ENCODE measurements around the gene GATA6. TPM values are rescaled to one million over a fixed set of nuclear protein-coding genes. Genes with fewer than 3 reads are reported as not detected.

The GATA6 gene
- polyA plus RNA-seq, 1 of the 3 experiments (the other 2 are of a cell fraction): not detected

DNA sequence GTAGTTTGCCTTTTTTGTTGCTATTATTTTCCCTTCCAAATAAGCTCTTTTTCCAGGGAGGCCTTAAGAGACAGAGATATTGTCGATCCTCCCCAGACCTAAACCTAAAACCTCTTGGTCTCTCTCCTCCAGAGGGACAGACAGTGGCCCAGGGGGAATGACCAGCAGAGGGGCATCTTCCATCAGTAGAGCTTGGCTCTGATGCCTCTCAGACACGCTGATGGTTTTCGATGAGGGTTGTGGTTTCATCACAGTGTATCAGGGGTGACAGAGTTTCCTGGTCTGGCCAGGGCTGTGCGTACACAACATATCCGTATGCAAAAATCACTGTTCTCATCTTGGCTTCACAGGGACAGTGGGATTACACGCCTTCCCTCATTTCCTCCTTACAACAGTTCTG lies 68.6 kb downstream of the GATA6 start:
- Histone ChIP-seq H3K9me3 (no peaks in the 10 kb centered on the region), H4K20me1 (ENCODE audit: insufficient read depth) (no peaks in the 10 kb centered on the region), H2AFZ (ENCODE audit: low read depth) (no peak overlapping the region), H3K4me3 (ENCODE audit: low read depth in 2 of 2, low read length in 1 of 2) (no peak overlapping the region), H3K36me3 (replicated peaks in 1 of 2; ENCODE audit: control insufficient read depth in 1 of 2, insufficient read depth in 2 of 2, low read length in 1 of 2) (no peaks in the 10 kb centered on the region), H3K9ac (no peak overlapping the region), H3K27me3 (ENCODE audit: insufficient read depth) (peaks cover 25% of the 10 kb centered on the region), H3K9me2 (no peaks in the 10 kb centered on the region), H3K4me1 (ENCODE audit: control insufficient read depth in 1 of 2, insufficient read depth in 2 of 2, low read depth in 1 of 2, low read length in 1 of 2) (no peaks in the 10 kb centered on the region), H3F3A (replicated peaks; ENCODE audit: insufficient read depth) (no peaks in the 10 kb centered on the region), H3K27ac (ENCODE audit: low read depth in 2 of 2, low read length in 1 of 2) (no peak overlapping the region), H3K4me2 (no peak overlapping the region), H3K79me2 (ENCODE audit: insufficient read depth) (no peaks in the 10 kb centered on the region)
- ChIA-PET POLR2A (no interaction called here), CTCF (no interaction called here)
- no peak for DNase-seq
- TF ChIP-seq, protein P1, sequence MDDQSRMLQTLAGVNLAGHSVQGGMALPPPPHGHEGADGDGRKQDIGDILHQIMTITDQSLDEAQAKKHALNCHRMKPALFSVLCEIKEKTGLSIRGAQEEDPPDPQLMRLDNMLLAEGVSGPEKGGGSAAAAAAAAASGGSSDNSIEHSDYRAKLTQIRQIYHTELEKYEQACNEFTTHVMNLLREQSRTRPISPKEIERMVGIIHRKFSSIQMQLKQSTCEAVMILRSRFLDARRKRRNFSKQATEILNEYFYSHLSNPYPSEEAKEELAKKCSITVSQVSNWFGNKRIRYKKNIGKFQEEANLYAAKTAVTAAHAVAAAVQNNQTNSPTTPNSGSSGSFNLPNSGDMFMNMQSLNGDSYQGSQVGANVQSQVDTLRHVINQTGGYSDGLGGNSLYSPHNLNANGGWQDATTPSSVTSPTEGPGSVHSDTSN (IDR thresholded peaks at IDR 0.05): no peak
- no peak for TF ChIP-seq TEAD4 (IDR thresholded peaks at IDR 0.05; ENCODE audit: borderline replicate concordance, insufficient read depth)
- TF ChIP-seq FOXJ3 (CRISPR knock-in tag; IDR thresholded peaks at IDR 0.05): no peak
- TF ChIP-seq ELF1 (IDR thresholded peaks at IDR 0.05): no peak
- no peak for TF ChIP-seq TCF12 (IDR thresholded peaks at IDR 0.05)
- no peak for TF ChIP-seq JUND (IDR thresholded peaks at IDR 0.05)
- no peak for TF ChIP-seq GATA2 (CRISPR knock-in tag; IDR thresholded peaks at IDR 0.05)
- no peak for TF ChIP-seq FOXM1 (IDR thresholded peaks at IDR 0.05; ENCODE audit: low read depth)
- no peak for TF ChIP-seq RCOR1 (IDR thresholded peaks at IDR 0.05; ENCODE audit: low read length)
- TF ChIP-seq, protein P2, sequence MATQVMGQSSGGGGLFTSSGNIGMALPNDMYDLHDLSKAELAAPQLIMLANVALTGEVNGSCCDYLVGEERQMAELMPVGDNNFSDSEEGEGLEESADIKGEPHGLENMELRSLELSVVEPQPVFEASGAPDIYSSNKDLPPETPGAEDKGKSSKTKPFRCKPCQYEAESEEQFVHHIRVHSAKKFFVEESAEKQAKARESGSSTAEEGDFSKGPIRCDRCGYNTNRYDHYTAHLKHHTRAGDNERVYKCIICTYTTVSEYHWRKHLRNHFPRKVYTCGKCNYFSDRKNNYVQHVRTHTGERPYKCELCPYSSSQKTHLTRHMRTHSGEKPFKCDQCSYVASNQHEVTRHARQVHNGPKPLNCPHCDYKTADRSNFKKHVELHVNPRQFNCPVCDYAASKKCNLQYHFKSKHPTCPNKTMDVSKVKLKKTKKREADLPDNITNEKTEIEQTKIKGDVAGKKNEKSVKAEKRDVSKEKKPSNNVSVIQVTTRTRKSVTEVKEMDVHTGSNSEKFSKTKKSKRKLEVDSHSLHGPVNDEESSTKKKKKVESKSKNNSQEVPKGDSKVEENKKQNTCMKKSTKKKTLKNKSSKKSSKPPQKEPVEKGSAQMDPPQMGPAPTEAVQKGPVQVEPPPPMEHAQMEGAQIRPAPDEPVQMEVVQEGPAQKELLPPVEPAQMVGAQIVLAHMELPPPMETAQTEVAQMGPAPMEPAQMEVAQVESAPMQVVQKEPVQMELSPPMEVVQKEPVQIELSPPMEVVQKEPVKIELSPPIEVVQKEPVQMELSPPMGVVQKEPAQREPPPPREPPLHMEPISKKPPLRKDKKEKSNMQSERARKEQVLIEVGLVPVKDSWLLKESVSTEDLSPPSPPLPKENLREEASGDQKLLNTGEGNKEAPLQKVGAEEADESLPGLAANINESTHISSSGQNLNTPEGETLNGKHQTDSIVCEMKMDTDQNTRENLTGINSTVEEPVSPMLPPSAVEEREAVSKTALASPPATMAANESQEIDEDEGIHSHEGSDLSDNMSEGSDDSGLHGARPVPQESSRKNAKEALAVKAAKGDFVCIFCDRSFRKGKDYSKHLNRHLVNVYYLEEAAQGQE (IDR thresholded peaks at IDR 0.05; ENCODE audit: low read depth, low read length): no peak
- 18% methylated on average over 4 of the region's 6 CpGs for WGBS (ENCODE audit: low lambda C conversion rate)

DNA sequence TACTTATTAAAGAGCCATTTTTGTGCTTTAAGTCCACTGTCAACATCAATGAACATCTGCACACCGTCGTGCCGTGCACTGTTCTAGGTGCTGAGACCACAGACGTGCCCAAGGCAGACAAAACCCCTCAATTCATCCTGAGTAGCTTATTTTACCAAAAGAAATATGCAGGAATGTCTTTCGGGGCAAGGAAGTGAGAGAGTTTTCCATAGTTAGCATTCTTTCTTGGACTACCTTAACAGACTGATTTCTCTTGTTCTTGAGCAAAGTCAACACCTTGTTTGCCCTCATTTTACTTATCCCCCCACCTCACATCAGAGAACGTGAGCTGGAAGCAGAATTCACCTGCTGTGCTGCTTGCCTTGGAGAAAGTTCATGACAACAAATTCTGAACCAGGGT lies 69.3 kb downstream of the GATA6 start:
- H3K9me3 ChIP-seq: no peaks in the 10 kb centered on the region
- no peak for DNase-seq
- no peaks in the 10 kb centered on the region for H4K20me1 ChIP-seq (ENCODE audit: insufficient read depth)
- H3K4me2 ChIP-seq: no peak overlapping the region
- no peaks in the 10 kb centered on the region for H3F3A ChIP-seq (replicated peaks; ENCODE audit: insufficient read depth)
- no peak overlapping the region for H3K9ac ChIP-seq
- H3K36me3 ChIP-seq (replicated peaks in 1 of 2; ENCODE audit: control insufficient read depth in 1 of 2, insufficient read depth in 2 of 2, low read length in 1 of 2): no peaks in the 10 kb centered on the region
- H3K9me2 ChIP-seq: no peaks in the 10 kb centered on the region
- no peaks in the 10 kb centered on the region for H3K79me2 ChIP-seq (ENCODE audit: insufficient read depth)
- POLR2A ChIA-PET: no interaction called here
- no peaks in the 10 kb centered on the region for H3K4me1 ChIP-seq (ENCODE audit: control insufficient read depth in 1 of 2, insufficient read depth in 2 of 2, low read depth in 1 of 2, low read length in 1 of 2)
- no peak overlapping the region for H3K27ac ChIP-seq (ENCODE audit: low read depth in 2 of 2, low read length in 1 of 2)
- H3K27me3 ChIP-seq (ENCODE audit: insufficient read depth): peaks cover 30% of the 10 kb centered on the region
- no peak overlapping the region for H2AFZ ChIP-seq (ENCODE audit: low read depth)
- CTCF ChIA-PET: no interaction called here
- H3K4me3 ChIP-seq (ENCODE audit: low read depth in 2 of 2, low read length in 1 of 2): no peak overlapping the region
- WGBS (ENCODE audit: low lambda C conversion rate): 6% methylated on average over 6 of the region's 6 CpGs
- TF ChIP-seq TEAD4 (IDR thresholded peaks at IDR 0.05; ENCODE audit: borderline replicate concordance, insufficient read depth) (no peak), EP300 (IDR thresholded peaks at IDR 0.05; ENCODE audit: borderline replicate concordance in 1 of 2, low read depth in 1 of 2, low read length in 1 of 2) (no peak), RFX5 (IDR thresholded peaks at IDR 0.05; ENCODE audit: low read length) (no peak), SIN3A (IDR thresholded peaks at IDR 0.05; ENCODE audit: borderline replicate concordance, low read depth, low read length) (no peak), CHD2 (IDR thresholded peaks at IDR 0.05; ENCODE audit: low read length, partially characterized antibody) (no peak), YY1 (IDR thresholded peaks at IDR 0.05; ENCODE audit: low read depth) (no peak), NRF1 (IDR thresholded peaks at IDR 0.05; ENCODE audit: low read depth, low read length) (no peak), MAX (IDR thresholded peaks at IDR 0.05; ENCODE audit: low read depth) (no peak), RXRA (IDR thresholded peaks at IDR 0.05; ENCODE audit: borderline replicate concordance, low read depth) (no peak), RAD21 (IDR thresholded peaks at IDR 0.05; ENCODE audit: low read length) (no peak), JUND (IDR thresholded peaks at IDR 0.05) (no peak)
- TF ChIP-seq, protein P3, sequence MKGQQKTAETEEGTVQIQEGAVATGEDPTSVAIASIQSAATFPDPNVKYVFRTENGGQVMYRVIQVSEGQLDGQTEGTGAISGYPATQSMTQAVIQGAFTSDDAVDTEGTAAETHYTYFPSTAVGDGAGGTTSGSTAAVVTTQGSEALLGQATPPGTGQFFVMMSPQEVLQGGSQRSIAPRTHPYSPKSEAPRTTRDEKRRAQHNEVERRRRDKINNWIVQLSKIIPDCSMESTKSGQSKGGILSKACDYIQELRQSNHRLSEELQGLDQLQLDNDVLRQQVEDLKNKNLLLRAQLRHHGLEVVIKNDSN (IDR thresholded peaks at IDR 0.05; ENCODE audit: borderline replicate concordance, low read depth): no peak
- TF ChIP-seq, protein P4, sequence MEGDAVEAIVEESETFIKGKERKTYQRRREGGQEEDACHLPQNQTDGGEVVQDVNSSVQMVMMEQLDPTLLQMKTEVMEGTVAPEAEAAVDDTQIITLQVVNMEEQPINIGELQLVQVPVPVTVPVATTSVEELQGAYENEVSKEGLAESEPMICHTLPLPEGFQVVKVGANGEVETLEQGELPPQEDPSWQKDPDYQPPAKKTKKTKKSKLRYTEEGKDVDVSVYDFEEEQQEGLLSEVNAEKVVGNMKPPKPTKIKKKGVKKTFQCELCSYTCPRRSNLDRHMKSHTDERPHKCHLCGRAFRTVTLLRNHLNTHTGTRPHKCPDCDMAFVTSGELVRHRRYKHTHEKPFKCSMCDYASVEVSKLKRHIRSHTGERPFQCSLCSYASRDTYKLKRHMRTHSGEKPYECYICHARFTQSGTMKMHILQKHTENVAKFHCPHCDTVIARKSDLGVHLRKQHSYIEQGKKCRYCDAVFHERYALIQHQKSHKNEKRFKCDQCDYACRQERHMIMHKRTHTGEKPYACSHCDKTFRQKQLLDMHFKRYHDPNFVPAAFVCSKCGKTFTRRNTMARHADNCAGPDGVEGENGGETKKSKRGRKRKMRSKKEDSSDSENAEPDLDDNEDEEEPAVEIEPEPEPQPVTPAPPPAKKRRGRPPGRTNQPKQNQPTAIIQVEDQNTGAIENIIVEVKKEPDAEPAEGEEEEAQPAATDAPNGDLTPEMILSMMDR (IDR thresholded peaks at IDR 0.05): no peak
- TF ChIP-seq, protein P1 (IDR thresholded peaks at IDR 0.05): no peak

All from SK-N-SH (cell line).